AG09309 (cell line): Measurements from ENCODE around the gene ADK.
A peak's percentile ranks its signal among the peaks of the same experiment; 100 is the strongest.

Experiments used
- DNase-seq: peaks from one replicate; pipeline ENCODE4 v3.0.0-alpha.2; 2010; ENCODE audit warnings: low read depth
- H3K4me3 ChIP-seq: 2 replicates; pipeline ENCODE4 v1.5.1; 2011; ENCODE audit warnings: mild to moderate bottlenecking, low read depth, low read length, moderate library complexity; ENCODE audit not compliant: control insufficient read depth
- TF ChIP-seq, protein P1 (sequence below): IDR thresholded peaks from 2 replicates; pipeline ENCODE4 v1.5.1; 2011; ENCODE audit warnings: mild to moderate bottlenecking, low read depth, low read length, inconsistent platforms; ENCODE audit not compliant: insufficient read depth, control insufficient read depth; ENCODE audit errors: missing control alignments

Gene ADK

DNA sequence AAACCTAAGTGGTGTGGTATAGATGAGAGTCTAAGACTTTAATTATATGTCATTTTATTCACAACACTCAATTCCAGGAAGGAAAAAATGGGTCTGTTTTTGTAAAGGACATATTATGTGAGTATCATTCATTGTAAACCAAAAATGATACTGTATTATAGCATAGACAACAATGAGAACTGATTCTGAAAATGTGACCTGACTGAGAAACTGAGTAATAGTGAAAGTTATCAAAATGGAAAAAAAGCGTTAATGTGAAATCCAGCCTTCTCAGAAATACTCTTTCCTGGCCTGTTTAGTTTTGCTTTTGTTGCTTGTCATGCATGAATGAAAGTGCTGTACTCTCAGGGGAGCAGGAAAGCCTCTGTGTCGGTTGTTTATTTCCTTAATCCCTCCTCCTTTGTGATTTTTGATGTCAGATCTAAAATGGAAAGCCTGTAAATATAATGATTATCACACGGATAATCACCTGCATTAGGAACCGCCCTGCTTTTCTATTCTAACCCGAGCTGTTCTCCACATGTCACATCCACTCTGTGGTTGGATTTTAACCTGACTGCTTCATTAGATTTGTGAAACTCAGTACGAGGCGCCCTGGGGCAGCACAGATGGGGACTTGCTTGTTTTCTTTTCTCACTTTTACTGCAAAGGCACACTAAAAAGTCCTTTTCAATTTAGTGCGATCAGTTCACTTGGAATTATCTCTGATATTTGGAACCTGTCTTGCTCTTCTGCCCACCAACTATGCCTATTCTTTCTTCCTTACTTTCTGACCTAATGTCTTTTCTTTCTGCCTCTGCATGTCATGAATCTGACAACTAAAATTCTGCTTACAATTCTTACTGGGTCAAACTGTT is 434.4 kb downstream of the ADK start:
- no peak for DNase-seq
- no peak overlapping the region for H3K4me3 ChIP-seq
- TF ChIP-seq, protein P1, sequence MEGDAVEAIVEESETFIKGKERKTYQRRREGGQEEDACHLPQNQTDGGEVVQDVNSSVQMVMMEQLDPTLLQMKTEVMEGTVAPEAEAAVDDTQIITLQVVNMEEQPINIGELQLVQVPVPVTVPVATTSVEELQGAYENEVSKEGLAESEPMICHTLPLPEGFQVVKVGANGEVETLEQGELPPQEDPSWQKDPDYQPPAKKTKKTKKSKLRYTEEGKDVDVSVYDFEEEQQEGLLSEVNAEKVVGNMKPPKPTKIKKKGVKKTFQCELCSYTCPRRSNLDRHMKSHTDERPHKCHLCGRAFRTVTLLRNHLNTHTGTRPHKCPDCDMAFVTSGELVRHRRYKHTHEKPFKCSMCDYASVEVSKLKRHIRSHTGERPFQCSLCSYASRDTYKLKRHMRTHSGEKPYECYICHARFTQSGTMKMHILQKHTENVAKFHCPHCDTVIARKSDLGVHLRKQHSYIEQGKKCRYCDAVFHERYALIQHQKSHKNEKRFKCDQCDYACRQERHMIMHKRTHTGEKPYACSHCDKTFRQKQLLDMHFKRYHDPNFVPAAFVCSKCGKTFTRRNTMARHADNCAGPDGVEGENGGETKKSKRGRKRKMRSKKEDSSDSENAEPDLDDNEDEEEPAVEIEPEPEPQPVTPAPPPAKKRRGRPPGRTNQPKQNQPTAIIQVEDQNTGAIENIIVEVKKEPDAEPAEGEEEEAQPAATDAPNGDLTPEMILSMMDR = no peak

GRCh38 chr10:74586088-74586585 is 435.1 kb downstream of the ADK start:
- no peak overlapping the region for H3K4me3 ChIP-seq
- DNase-seq = no peak
- TF ChIP-seq, protein P1 = no peak

GRCh38 chr10:74587109-74587854 is 436.3 kb downstream of the ADK start:
- no peak for DNase-seq
- TF ChIP-seq, protein P1 = no peak

DNA sequence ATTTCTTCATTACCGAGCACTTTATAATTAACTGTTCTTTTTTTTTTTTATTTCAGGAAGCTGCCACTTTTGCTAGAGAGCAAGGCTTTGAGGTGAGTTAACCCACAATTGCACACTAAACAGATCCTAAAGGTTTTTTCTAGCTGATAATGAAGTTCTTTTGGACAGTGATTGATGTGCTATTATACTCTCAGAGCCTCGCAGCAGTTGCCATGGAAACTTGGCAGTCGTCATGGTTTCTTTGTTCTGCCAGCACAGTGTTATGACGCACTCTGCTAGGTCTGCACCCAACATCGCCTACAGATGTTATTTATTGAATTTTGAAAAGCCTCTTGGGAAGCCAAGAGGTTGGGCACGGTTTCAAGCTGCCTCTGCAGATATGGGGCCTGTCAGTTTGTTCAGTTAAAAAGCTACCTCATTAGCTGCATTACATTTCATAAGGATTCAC is 438.2 kb downstream of the ADK start:
- peak; percentile 98 for DNase-seq
- TF ChIP-seq, protein P1 = no peak

More at GRCh38 chr10:74587109-74587854, 436.3 kb downstream of the ADK start:
- no peak overlapping the region for H3K4me3 ChIP-seq

DNA sequence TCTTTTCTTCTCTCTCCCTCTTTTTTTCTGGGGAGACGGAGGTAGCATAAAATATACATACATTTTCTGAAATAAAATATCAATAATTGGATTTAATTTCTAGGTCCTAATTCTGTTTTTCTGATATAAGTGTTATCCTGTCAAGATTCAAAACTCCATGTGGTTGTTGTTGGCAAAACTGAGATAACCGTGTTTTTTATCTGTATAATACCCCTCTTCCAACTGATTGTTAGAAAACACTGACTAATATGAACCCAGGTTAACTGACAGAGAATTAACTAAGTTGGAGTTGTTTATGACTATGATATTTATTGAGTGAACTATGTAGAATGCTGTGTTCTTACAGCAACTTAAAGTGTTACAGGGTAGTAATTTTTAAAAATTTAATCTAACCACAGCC is 438.8 kb downstream of the ADK start:
- DNase-seq = no peak
- no peak overlapping the region for H3K4me3 ChIP-seq
- TF ChIP-seq, protein P1 = no peak

More for the DNA sequence above, 438.2 kb downstream of the ADK start:
- no peak overlapping the region for H3K4me3 ChIP-seq

- no peak overlapping the region for H3K4me3 ChIP-seq
- TF ChIP-seq, protein P1 = no peak
- peak; percentile 35 for DNase-seq
Measured at GRCh38 chr10:74593470-74593869, 442.4 kb downstream of the ADK start.
